Activated naive CD4-positive, alpha-beta T cell treated with Interleukin-2 at 50 U/mL for 16 hours (primary cell): ENCODE measurements around the gene SLC2A4.

Experiments used
- DNase-seq: peaks from one replicate; pipeline ENCODE4 v3.0.0-alpha.2; 2020

SLC2A4 gene

DNA sequence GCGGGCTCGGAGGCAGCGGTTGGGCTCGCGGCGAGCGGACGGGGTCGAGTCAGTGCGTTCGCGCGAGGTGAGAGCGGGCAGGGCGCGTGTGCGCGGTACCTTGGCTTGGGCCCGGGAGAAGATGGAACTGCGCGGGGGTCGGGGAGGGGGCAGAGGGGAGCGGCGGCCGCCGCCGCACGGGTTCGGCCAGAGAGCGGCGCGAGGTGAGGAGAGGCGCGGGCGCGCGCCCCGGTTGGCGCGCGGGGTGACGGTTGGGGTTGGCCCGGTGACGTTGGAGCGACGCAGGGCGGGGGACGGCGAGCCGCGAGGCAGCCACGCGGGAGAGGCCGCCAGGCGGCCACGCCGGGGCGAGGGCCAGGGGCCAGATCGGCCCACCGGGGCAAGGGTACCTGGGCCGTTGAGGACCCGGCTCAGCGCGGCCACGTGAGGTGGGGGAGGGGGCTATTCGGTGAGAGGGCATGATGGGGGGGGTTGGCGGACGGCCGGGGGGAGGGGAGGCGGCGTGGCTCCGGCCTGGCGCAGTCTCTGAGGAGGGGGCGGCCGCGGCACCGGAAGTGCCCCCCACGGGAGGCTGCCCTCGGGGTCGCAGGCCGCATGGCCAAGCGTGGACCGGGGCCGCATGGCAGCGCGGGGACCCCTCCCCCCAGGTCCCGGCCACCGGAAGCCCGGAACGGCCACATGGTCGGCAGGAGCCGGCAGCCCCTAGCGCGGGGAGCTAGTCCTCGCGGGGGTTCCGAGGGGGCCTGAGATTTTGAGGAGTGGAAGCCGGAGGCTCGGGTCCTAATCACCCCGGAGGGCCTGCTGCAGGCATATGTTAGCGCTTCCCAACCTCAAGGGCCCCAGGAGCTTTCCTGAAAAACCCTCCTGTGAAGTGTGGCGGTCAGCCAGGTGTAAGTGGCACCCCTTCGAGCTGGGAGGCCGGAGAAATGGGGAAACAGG, 26.4 kb downstream of the SLC2A4 start:
- DNase-seq: peak; percentile 56

DNA sequence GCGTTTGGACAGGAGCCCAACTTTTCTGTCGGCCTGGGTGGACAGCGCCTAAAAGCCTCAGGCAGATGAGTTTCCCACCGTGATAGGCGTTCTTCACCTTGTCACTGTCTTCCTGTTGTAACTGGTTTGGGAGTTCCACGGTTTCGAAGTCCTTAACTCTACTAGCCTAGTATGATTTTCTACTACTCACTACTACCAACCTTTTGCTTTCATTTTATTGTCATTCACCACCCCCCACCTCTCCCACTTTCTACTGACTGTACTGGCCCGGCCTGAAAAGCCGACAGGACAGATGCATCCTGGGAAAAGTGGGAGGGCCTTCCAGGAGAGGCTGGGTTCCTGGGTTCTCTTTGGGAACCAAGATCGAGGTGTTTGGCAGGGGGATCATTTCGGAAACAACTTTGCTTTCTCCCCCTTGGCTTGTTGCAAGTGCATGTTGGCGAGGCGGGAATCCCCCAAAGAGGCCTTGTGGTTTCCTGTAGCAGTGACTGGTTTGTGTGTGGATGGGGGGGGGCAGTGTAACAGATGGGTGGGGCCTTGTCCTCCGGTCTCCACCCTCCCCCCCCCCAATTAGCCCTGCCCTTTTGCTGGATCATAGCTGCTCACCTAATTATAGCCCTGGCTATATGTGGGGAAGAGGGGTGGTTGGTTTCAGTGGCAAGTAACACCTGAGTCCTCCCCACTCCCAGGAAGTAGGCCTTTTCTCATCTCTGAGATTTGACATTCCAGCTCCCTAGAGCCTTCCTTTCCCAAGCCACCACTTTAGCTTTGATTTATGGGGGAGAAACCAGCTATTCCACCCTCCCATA, 27.3 kb downstream of the SLC2A4 start:
- peak; percentile 89 for DNase-seq

DNA sequence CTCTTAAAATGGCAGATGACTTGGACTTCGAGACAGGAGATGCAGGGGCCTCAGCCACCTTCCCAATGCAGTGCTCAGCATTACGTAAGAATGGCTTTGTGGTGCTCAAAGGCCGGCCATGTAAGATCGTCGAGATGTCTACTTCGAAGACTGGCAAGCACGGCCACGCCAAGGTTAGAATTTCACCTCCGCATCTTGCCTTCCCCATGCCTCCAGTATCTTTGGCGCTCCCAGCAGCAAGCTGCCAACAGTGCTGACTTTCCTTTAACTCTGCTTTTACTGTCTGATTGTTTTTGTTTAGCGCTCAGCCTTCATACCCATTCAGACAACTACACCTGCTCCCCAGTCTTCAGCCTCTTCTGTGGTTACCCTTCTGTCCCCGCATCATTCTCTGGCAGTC, 28.1 kb downstream of the SLC2A4 start:
- DNase-seq: no peak

DNA sequence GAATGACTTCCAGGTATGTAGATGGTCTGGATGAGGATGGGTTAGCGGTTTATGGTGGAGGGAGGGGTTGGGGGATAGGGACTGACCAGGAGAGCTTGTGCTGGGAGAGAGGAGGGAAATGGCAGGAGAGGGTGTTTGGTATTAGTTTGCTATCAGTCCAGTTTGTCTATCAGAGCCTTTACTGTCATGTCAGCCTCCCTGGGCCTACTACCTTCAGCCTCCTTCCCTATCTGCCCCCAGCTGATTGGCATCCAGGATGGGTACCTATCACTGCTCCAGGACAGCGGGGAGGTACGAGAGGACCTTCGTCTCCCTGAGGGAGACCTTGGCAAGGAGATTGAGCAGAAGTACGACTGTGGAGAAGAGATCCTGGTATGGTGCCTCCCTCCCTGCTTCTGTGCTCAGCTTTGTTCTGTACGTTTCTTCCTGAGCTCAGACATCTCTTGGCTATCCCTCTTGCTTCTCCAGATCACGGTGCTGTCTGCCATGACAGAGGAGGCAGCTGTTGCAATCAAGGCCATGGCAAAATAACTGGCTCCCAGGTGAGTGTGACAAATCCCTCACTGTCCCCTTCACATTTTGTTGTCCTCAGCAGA, 29.7 kb downstream of the SLC2A4 start:
- DNase-seq: no peak

DNA sequence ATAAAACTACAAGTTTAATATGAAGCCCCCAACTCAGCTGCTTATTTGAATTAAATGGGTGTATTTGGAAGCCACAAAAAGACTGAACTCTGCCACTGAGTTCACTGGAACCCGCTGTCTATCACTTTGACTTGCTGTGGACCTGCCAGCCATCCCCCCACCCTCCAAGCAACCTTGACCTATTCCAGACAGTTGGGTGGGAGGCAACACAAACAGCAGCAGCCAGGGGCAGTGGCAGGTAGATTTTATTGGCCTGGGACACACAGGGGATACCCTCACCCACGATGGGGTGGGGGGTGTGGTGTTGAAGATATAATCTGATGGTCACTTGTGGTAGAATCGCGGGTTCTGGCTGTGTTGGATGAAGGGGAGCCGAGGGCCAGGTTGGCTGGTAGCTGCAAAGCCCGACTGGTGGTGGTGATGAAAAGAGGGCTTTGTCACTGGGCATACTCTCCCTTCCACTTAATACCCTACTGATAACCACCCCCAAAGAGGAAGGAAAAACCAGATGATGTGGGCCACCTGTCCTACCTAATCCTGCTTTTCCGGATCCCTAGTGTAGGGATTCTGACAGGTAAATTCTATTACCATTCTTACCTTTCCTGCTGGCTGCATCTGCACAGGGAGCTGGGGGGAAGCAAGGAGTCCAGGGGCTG, 31.0 kb downstream of the SLC2A4 start:
- DNase-seq: no peak

DNA sequence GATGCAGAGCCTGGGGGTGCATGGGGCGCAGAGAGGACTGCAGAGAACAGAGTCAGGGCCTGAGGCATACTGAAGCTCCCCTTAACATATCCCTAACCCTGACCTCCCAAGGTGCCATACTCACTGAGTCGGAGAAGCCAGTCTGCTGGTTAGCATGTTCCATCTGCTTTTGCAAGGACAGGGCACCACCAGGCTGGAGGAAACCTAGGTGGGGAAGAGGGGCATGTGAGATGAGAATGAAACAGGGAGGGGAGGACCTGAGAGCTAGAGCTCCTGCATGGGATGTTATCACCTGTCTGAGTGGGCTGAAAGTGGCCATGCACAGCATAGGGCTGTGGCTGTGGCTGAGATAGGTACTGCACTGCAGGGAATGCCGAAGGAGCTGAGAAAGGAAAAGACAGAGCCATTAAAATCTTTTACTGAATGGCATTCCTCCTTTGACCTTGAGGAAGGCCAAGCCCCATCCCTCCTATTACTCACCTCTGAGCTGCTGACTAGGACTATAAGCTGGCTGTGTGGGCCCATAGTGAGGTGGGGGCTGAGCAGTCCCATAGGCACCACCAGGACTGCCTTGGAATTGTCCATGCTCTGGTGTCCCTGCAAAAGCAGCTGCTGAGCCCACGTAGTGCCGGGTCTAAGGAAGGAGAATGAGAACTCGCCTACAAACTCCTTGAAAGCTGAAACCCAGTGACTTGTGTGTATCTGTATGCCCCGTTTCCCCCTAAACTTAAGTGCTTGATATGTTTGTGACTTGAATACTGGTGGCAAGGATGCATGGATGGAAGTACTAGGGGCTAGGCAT, 31.8 kb downstream of the SLC2A4 start:
- DNase-seq: no peak

DNA sequence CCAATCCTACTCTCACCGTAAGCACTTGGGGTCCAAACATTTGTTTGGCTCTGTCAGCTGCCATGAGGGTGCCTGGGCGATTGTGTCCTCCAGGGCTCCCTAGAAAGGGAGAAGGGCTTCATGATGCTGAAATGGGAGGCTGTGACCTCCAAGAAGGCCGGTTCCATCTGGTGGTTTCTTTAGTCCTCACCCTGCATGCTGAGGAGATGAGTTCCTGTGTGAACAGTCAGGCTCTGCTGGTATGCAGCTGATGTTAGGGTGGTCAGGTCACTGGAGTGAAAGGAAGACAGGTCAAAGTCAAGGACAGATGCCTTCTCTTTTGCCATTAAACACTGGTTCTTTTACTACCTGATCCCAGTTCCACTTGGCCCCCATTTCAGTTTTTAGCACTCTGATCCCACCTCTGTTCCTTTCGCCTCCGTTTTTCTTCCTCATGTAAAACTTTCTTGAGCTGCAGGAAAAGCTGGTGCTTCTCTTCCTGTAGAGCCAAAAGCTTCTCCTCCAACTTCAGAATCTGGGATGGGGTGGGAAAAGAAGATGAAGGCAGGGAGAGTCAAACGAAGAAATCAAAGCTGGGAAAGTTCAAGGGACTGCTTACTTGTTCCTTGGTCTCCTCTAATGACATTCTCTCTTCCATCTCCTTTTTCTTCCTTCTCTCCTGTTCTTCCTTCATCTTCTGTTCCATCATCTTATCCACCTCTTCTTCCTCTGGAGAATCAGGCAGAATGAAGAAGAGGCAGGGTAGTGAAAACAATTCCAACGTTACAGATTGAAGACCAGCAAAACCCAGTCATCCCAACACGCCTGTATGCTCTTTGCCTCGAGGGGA, 32.6 kb downstream of the SLC2A4 start:
- DNase-seq: no peak

DNA sequence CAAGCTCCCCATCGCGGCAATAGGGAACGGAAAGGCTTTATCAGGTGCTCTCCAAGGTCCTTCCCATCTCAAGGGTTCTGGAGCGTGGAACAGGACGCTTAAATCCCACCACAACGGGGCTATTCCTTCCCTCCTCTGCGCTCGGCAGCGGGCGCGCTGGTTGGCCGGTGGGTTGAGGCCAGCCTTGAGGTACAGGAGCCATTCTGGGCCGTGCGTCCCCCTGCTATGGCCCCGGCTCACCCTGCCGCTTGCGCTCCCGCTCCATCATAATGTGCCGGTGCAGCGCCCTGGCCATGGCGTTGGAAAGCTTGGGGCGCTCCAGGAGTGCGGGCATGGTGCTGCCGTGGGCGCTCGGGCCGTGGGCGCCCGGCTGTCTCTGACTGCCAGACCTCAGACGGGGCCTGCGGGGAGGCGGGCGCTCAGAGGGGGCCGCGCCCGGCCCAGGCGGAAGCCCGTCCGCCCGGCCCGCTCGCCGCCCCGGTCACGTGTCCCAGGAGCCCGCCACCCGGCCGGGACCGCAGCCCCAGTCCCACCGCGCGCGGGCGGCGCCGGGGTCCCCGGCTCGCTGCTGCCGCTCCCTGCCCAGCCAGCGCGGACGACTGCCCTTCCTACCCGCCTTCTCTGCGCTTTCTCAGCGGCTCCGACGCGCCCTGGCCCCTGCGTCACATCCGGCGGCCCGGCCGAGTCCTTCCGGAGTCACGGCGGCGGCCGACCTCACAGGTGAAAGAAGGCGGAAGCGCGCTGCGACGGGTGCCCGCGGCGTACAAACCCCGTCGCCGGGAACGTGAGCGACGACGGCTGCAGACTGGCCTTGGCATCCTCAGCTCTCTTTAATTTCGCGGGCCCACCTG, 33.4 kb downstream of the SLC2A4 start, which contains the start of gene GPS2:
Gene GPS2, minus strand, starts transcription at position 642 of the 851 bp plus-strand sequence. Its CDS starts 308 bp downstream, at position 334.
- peak; percentile 94 for DNase-seq

DNA sequence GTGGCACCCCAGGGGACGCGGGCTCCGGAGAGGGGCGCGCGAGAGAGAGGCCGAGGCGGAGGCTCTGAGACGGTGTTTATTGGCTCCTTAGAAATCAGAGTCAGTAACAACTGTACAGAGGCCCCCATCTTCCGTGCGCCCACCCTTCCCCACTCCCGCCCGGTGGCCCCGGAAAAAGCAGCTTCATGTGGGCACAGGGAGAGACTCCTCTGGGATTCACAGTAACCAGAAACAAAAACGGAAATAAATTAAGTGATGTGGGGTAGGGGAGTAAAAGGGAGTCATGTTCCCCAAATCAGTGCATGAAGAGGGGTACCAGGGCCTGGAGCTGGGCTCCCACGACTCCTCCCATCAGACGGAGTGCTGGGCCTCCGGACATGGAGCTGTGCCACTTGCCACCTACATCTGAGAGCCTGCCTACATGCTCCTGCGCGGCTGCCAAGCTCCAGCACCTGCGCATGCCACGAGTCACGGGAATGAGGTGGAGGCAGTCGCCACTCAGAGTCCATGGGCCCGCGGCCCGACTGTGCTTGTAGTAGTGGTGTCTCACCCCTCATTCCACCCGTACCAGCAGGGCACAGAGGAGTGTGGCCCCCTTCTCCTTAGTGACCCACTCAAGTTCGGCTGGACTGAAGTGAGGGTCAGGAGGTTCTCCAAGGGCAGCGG, 34.2 kb downstream of the SLC2A4 start:
- DNase-seq: no peak

DNA sequence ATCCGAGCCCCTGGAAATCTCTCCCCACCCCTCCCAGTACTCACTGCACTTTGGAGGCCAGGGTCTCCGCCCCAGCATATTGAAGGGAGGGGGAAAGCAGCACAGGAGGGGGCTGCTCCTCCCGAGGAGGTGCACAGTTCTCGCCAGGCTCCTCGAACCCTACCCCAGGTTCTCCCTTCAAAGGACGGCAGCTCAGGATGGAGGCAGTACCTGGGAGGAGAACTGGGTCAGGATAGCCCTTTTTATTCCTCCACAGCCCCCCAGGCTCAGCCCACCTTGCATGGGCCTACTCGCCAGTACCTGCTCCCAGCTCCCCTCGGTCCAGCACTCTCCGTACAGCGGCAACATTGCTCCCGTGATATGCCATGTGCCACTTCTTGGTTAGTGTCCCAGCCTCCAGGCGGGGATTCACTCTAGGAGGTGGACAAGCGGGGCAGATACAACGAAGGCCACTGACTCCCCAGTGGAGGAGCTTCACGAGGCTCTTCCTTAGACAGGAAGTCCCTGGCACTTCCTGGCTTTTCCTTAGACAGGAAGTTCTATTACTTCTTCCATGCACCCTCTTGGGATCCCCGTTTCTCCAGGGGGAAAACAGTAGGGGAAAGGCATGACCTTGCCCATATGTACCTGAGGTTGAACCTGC, 35.8 kb downstream of the SLC2A4 start:
- no peak for DNase-seq

DNA sequence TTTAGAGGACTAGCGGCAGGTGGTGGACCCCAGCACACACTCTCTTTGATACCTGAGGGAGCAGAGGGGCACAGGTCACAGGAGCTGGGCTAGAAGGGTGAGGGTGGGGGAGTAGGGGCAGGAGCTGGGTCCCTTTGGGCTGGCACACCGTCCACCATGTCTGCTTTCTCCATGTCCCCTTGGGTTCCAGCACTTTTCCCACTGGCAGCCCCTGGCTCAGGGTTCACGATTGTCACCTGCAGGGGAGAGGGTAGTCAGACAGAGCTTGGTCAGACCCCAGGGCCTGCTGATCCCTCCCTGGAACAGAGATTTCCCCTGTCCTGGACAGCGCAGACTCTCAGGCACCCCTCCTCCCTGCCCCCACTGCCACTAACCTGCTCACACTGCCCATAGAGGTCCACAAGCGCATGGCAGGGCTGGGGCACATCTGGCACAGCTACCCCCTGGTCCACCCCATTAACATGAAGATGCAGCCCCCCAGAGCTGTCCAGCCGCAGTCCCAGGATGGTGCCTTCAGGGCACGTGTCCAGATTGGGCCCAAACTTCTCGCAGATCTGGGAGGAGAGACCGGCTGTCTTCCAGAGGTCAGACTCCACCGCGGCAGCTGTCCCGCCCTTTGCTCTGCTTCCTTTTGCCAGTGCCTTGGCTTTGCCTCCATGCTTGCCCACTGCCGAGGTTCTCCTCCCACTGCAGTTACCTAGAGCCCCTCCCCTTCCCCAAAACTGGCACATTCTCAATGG, 36.8 kb downstream of the SLC2A4 start:
- DNase-seq: no peak

DNA sequence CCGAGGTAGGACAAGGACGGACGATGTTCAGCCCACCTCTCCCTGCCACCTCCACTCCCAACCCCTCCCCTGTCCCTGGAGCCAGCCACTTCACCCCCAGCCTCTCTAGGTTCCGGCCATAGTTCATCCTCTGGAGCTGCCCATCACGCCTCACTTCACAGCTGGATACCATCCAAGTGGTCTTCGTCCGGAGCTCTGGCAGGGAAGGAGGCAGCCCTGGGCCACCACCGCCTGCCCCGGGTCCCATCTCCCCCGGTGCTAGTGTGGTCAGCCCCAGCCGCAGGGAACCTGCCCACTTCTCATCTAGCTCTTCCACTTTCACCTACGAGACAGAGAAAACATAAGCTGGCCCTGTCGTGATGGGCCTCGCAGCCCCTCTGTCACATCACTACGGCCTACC, 39.9 kb downstream of the SLC2A4 start:
- no peak for DNase-seq

DNA sequence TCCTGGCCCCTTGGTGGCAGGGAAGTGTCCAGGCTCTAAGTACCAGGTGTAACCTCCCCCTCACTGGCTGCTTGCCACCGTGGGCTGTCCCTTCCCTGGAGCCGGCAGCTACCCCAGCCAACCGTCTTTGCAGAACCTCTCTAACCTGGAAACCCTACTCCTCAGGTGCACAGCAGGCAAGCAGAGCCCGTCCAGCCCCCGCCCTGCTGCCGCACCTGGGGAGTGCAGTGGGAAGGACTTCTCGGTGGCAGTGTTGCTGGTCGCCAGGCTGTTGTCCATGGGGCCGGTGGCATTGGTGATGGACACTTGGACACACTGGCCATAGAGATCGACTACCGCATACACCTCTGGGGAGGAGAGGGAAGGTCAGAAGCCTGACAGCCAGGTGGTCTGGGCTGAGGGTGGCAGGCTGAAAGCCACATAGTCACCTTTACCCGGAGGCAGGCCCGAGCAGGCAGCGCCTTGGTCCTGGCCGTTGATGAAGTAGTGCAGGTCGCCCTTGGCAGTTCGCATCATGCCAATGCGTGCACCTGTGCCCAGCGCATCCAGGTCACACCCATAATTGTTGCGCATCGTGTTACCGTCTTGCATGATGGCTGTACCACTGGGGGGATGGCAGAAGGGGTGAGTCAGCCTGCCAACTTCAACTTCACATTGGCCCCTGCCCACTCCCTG, 41.1 kb downstream of the SLC2A4 start:
- no peak for DNase-seq

DNA sequence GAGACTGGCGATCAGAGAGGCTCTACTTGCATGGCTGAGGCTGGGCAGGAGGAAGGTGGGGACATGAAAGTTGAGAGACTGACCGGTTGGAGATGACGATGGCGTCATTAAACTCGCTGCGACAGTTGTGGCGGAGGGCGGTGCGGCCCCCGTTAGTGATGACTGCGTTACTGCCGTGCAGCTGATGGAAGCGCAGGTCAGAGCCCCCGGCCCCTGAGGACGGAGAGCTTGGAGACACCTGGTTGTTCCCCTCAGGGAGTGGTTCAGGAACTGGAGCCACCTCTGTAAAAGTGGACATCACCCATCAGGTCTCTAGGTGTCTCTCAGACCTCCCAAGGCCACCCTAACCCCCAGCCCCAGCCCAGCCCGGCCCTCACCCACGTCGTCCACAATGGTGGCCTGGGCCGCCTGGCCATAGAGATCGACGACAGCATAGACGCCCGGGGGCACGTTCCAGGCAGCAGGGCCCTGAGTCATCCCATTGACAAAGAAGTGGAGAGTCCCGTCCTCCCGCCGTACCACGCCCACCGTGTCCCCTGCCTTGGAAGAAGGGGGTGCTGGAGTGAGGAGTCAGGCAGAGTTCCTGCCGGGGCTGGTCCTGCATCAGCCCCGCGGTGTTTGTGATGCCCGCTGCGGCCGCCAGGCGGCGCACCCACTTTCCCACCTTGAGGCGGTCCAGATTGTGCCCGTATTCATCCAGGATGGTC, 42.4 kb downstream of the SLC2A4 start:
- peak; percentile 72 for DNase-seq

DNA sequence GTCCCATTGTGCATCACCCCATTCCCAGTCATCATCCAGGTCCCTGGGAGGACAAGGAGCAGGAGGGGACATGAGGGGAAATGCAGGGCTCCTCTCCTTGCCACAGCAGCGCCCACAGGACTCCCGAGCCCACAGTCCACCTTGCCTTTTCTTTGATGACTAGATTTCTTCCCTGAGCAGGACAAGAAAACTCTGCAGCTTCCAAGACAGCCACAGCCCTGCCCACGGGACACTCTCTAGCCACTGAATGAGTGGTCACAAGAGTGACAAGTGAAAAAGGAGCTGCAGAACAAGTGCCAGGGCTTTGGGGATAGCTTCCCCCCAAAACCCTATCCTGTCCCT, 42.9 kb downstream of the SLC2A4 start:
- no peak for DNase-seq

DNA sequence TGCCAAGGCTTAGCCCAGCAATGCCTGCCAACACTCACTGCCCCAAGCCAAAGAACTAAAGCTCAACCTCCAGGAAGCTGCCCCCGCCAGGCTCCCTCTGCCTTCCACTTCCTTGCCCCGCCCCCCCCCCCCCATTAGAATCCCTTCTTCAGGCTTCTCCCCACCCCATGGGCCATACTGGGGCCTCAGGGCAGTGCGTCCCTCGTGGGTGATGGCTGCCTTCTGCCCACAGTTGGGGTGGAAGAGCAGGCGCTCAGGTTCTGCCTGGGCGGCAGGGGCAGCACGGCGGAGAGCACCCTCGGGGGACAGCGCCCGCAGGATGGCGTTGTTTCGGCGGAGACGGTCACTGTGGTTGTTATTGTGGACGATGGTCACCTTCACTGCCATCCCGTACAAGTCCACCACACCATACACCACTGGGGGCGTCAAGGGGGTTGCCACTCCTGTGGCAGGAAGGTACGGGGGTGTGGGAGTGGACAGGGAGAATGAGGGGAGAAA, 43.6 kb downstream of the SLC2A4 start:
- no peak for DNase-seq

DNA sequence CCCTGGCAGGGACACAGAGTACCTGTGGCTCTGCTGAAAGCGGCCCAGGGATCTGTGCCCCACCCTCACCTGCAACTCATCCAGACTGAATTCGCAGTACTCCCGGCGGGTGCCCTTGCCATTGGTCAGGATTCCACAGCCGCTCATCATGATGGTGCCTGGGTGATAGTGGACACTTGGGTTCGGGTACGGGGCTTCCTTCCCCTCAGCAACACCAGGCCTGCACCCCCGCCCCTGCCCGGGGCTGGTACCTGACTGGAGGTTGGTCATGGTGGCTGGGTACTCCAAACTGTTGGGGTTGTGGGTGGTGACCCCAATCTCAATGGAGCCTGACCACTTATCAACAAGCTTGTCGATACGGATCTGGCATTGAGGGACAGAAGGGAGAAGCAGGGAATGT, 44.7 kb downstream of the SLC2A4 start:
- no peak for DNase-seq
